ENCODE results near the gene AGMAT.

The AGMAT gene

GRCh38 chr1:15584489-15585363, at the start of gene AGMAT:
AGMAT (minus strand) TSS chr1:15585051; CDS start chr1:15584967, 84 bp downstream.
- DNase-seq: no peak

GRCh38 chr1:15633756-15634420, 49.0 kb upstream of the AGMAT start:
- no peak for DNase-seq

GRCh38 chr1:15628003-15628402, 43.2 kb upstream of the AGMAT start:
- no peak for DNase-seq

GRCh38 chr1:15627343-15627988, 42.6 kb upstream of the AGMAT start:
- no peak for DNase-seq

- no peak for DNase-seq
Measured at GRCh38 chr1:15626269-15626950, 41.6 kb upstream of the AGMAT start.

GRCh38 chr1:15625056-15625917, 40.4 kb upstream of the AGMAT start:
- no peak for DNase-seq

GRCh38 chr1:15624133-15624714, 39.4 kb upstream of the AGMAT start:
- DNase-seq: no peak

- DNase-seq: no peak
Measured at GRCh38 chr1:15623435-15623834, 38.6 kb upstream of the AGMAT start.

GRCh38 chr1:15622712-15623373, 38.0 kb upstream of the AGMAT start:
- DNase-seq: no peak

- no peak for DNase-seq
Measured at GRCh38 chr1:15621975-15622374, 37.1 kb upstream of the AGMAT start.

- DNase-seq: no peak
Measured at GRCh38 chr1:15620902-15621682, 36.2 kb upstream of the AGMAT start.

- DNase-seq: peak in 1 of 2 experiments; percentile 73
Measured at GRCh38 chr1:15620155-15620545, 35.3 kb upstream of the AGMAT start.

GRCh38 chr1:15618655-15619525, 34.0 kb upstream of the AGMAT start:
- DNase-seq: peak in 1 of 2 experiments; percentile 27

- peak in 1 of 2 experiments; percentile 34 for DNase-seq
Measured at GRCh38 chr1:15618077-15618654, 33.3 kb upstream of the AGMAT start.

- DNase-seq: peak; percentile 76 to 94
Measured at GRCh38 chr1:15617173-15618076, 32.6 kb upstream of the AGMAT start, which contains the start of gene DDI2. DDI2 (plus strand) TSS chr1:15617458; CDS start chr1:15617671, 213 bp downstream.

- no peak for DNase-seq
Measured at GRCh38 chr1:15616373-15617172, 31.7 kb upstream of the AGMAT start.

- no peak for DNase-seq
Measured at GRCh38 chr1:15610167-15610566, 25.3 kb upstream of the AGMAT start.
